HG03196 (cell line): ENCODE data around the gene RFXANK.
"Not testable (repeated sequence)": the region's sequence is repeated elsewhere in the genome, so short reads cannot be mapped to it uniquely, and the experiment has no call there.

ENCODE experiments used
- ATAC-seq: cut with Tn5 transposase; IDR thresholded peaks from one replicate; pipeline ENCODE4 v1.9.1; 2021; ENCODE audit not compliant: unreplicated experiment

RFXANK gene

GRCh38 chr19:19192078-19192882 lies at the start of gene RFXANK, which contains the start of gene BORCS8:
RFXANK (plus strand) TSS chr19:19192258; CDS start chr19:19193947, 1,689 bp downstream.
BORCS8 (minus strand) TSS chr19:19192152; CDS start chr19:19192117, 35 bp downstream.
- ATAC-seq: peak; percentile 79

- no peak for ATAC-seq
These were observed 49.7 kb upstream of the RFXANK start for GRCh38 chr19:19142347-19142746.

GRCh38 chr19:19145281-19145680 lies 46.8 kb upstream of the RFXANK start:
- no peak for ATAC-seq

GRCh38 chr19:19145684-19146608 lies 46.1 kb upstream of the RFXANK start:
- no peak for ATAC-seq

GRCh38 chr19:19146865-19147264 lies 45.2 kb upstream of the RFXANK start:
- ATAC-seq: no peak

- ATAC-seq: no peak
These were observed 44.7 kb upstream of the RFXANK start for GRCh38 chr19:19147344-19147743.

- ATAC-seq: not testable (repeated sequence)
These were observed 43.6 kb upstream of the RFXANK start for GRCh38 chr19:19148504-19148903.

GRCh38 chr19:19149435-19149834 lies 42.6 kb upstream of the RFXANK start:
- no peak for ATAC-seq

- no peak for ATAC-seq
These were observed 40.6 kb upstream of the RFXANK start for GRCh38 chr19:19151418-19151817.

- no peak for ATAC-seq
These were observed 39.2 kb upstream of the RFXANK start for GRCh38 chr19:19152668-19153384.

GRCh38 chr19:19154768-19155494 lies 37.1 kb upstream of the RFXANK start:
- ATAC-seq: no peak

- ATAC-seq: peak; percentile 47
These were observed 36.4 kb upstream of the RFXANK start for GRCh38 chr19:19155495-19156219.

GRCh38 chr19:19157808-19158207 lies 34.2 kb upstream of the RFXANK start:
- no peak for ATAC-seq

GRCh38 chr19:19159534-19159933 lies 32.5 kb upstream of the RFXANK start:
- no peak for ATAC-seq

GRCh38 chr19:19160461-19161035 lies 31.5 kb upstream of the RFXANK start:
- no peak for ATAC-seq

- ATAC-seq: no peak
These were observed 29.6 kb upstream of the RFXANK start for GRCh38 chr19:19162495-19162894.

- ATAC-seq: no peak
These were observed 26.7 kb upstream of the RFXANK start for GRCh38 chr19:19165396-19165795.

- ATAC-seq: no peak
These were observed 24.4 kb upstream of the RFXANK start for GRCh38 chr19:19167612-19168011.
